Measurements from ENCODE around the gene LANCL3.

DNA sequence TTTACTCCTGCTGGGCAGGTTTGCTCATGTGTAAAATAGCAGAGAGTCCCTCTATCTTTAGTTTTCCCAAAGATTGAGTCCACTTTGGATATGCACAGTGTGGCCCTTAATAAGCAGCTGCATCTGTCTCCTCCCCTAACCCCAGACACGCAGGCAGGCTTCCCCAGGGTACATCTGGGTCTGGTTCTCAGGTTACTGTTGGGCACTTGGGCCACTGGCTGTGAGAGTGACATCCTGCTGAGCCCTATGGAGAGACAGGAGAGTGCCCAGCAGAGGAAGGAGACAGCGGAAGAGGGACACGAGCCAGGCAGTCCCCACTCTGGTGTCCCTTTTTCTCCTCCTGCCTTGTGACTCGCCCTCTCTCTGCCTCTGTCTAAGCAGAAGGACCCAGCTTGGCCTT is 130.1 kb downstream of the LANCL3 start:
- TF ChIP-seq RCOR1 (IDR thresholded peaks at IDR 0.05; ENCODE audit: low read depth, low read length) (no peak), ESRRA (IDR thresholded peaks at IDR 0.05; ENCODE audit: borderline replicate concordance, low read length) (no peak), POLR2A (IDR thresholded peaks at IDR 0.05; ENCODE audit: low read length) (no peak), GATA3 (IDR thresholded peaks at IDR 0.05; ENCODE audit: borderline replicate concordance) (no peak), ZC3H11A (IDR thresholded peaks at IDR 0.05) (no peak), CEBPB (IDR thresholded peaks at IDR 0.05) (no peak), CHD2 (IDR thresholded peaks at IDR 0.05; ENCODE audit: low read length, partially characterized antibody) (no peak), FOSL2 (IDR thresholded peaks at IDR 0.05) (no peak), FOSL2 (CRISPR knock-in tag; IDR thresholded peaks at IDR 0.05) (no peak), RAD21 (conservative IDR thresholded peaks at IDR 0.05 in 1 of 2, IDR thresholded peaks at IDR 0.05 in 1 of 2) (no peak), RFX5 (IDR thresholded peaks at IDR 0.05) (no peak)
- TF ChIP-seq, protein P1, sequence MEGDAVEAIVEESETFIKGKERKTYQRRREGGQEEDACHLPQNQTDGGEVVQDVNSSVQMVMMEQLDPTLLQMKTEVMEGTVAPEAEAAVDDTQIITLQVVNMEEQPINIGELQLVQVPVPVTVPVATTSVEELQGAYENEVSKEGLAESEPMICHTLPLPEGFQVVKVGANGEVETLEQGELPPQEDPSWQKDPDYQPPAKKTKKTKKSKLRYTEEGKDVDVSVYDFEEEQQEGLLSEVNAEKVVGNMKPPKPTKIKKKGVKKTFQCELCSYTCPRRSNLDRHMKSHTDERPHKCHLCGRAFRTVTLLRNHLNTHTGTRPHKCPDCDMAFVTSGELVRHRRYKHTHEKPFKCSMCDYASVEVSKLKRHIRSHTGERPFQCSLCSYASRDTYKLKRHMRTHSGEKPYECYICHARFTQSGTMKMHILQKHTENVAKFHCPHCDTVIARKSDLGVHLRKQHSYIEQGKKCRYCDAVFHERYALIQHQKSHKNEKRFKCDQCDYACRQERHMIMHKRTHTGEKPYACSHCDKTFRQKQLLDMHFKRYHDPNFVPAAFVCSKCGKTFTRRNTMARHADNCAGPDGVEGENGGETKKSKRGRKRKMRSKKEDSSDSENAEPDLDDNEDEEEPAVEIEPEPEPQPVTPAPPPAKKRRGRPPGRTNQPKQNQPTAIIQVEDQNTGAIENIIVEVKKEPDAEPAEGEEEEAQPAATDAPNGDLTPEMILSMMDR (IDR thresholded peaks at IDR 0.05) = no peak
- TF ChIP-seq, protein P2, sequence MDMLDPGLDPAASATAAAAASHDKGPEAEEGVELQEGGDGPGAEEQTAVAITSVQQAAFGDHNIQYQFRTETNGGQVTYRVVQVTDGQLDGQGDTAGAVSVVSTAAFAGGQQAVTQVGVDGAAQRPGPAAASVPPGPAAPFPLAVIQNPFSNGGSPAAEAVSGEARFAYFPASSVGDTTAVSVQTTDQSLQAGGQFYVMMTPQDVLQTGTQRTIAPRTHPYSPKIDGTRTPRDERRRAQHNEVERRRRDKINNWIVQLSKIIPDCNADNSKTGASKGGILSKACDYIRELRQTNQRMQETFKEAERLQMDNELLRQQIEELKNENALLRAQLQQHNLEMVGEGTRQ (IDR thresholded peaks at IDR 0.05) = no peak
- TF ChIP-seq, protein P3, sequence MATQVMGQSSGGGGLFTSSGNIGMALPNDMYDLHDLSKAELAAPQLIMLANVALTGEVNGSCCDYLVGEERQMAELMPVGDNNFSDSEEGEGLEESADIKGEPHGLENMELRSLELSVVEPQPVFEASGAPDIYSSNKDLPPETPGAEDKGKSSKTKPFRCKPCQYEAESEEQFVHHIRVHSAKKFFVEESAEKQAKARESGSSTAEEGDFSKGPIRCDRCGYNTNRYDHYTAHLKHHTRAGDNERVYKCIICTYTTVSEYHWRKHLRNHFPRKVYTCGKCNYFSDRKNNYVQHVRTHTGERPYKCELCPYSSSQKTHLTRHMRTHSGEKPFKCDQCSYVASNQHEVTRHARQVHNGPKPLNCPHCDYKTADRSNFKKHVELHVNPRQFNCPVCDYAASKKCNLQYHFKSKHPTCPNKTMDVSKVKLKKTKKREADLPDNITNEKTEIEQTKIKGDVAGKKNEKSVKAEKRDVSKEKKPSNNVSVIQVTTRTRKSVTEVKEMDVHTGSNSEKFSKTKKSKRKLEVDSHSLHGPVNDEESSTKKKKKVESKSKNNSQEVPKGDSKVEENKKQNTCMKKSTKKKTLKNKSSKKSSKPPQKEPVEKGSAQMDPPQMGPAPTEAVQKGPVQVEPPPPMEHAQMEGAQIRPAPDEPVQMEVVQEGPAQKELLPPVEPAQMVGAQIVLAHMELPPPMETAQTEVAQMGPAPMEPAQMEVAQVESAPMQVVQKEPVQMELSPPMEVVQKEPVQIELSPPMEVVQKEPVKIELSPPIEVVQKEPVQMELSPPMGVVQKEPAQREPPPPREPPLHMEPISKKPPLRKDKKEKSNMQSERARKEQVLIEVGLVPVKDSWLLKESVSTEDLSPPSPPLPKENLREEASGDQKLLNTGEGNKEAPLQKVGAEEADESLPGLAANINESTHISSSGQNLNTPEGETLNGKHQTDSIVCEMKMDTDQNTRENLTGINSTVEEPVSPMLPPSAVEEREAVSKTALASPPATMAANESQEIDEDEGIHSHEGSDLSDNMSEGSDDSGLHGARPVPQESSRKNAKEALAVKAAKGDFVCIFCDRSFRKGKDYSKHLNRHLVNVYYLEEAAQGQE (IDR thresholded peaks at IDR 0.05) = no peak
